Ishikawa (cell line): ENCODE results near the gene KYNU.

Source experiments
- CEBPB ChIP-seq: IDR thresholded peaks from 2 replicates; pipeline ENCODE4 v1.6.1; 2012
- EP300 ChIP-seq: IDR thresholded peaks from 2 replicates; pipeline ENCODE4 v1.6.1; 2012; ENCODE audit warnings: borderline replicate concordance
- FOXM1 ChIP-seq: IDR thresholded peaks from 2 replicates; pipeline ENCODE4 v1.6.1; 2012; ENCODE audit warnings: low read depth, borderline replicate concordance
- MAX ChIP-seq: IDR thresholded peaks from 2 replicates; pipeline ENCODE4 v1.6.1; 2012
- RAD21 ChIP-seq: IDR thresholded peaks from 2 replicates; pipeline ENCODE4 v1.6.1; 2012; ENCODE audit warnings: low read depth
- REST ChIP-seq: IDR thresholded peaks from 2 replicates; pipeline ENCODE4 v1.6.1; 2012; ENCODE audit warnings: low read depth, mild to moderate bottlenecking
- TAF1 ChIP-seq: IDR thresholded peaks from 2 replicates; pipeline ENCODE4 v1.6.1; 2012; ENCODE audit warnings: low read depth, mild to moderate bottlenecking
- TCF12 ChIP-seq: IDR thresholded peaks from 2 replicates; pipeline ENCODE4 v1.6.1; 2012; ENCODE audit warnings: low read depth
- TEAD4 ChIP-seq: IDR thresholded peaks from 2 replicates; pipeline ENCODE4 v1.6.1; 2012
- USF1 ChIP-seq: IDR thresholded peaks from 2 replicates; pipeline ENCODE4 v1.6.1; 2012
- YY1 ChIP-seq: IDR thresholded peaks from 2 replicates; pipeline ENCODE4 v1.6.1; 2012; ENCODE audit warnings: low read depth

GRCh38 chr2:142940606-142941223 is 63.3 kb downstream of the KYNU start:
- TF ChIP-seq USF1 (no peak), CEBPB (no peak), YY1 (no peak), EP300 (no peak), RAD21 (no peak), TAF1 (no peak), REST (no peak), MAX (no peak), FOXM1 (no peak), TCF12 (no peak), TEAD4 (no peak)
